K562 (cell line): Measurements from ENCODE around the gene NANS. TPM values are rescaled to one million over a fixed set of nuclear protein-coding genes. Genes with fewer than 3 reads are reported as not detected.
A peak's percentile ranks its signal among the peaks of the same experiment; 100 is the strongest.

ENCODE experiments used
- ATF7 ChIP-seq: fragments of 450-650 bp; IDR thresholded peaks from 2 replicates; pipeline ENCODE4 v1.7.1; 2014; ENCODE audit warnings: mild to moderate bottlenecking, moderate library complexity
- BDP1 ChIP-seq: IDR thresholded peaks from 3 replicates; pipeline ENCODE4 v1.6.1; 2011; ENCODE audit not compliant: insufficient read length, insufficient read depth
- CLOCK ChIP-seq: fragments of 250-450 bp; sonication (Bioruptor Pico); IDR thresholded peaks from 2 replicates; pipeline ENCODE4 v1.4.0; 2020; ENCODE audit warnings: mild to moderate bottlenecking, moderate library complexity, borderline replicate concordance
- EWSR1 ChIP-seq: fragments of 450-650 bp; IDR thresholded peaks from 2 replicates; pipeline ENCODE4 v1.6.1; 2018; ENCODE audit warnings: borderline replicate concordance, mild to moderate bottlenecking, low read depth, moderate library complexity; ENCODE audit not compliant: partially characterized antibody
- GABPA ChIP-seq: fragments of 200-800 bp; sonication (Bioruptor generic); conservative IDR thresholded peaks from 2 replicates; pipeline ENCODE4 v1.6.1; 2016; ENCODE audit warnings: low read depth, missing genetic modification characterization, missing compliant biosample characterization
- GATAD2A ChIP-seq: fragments of 450-650 bp; IDR thresholded peaks from 2 replicates; pipeline ENCODE4 v1.6.1; 2017
- HCFC1 ChIP-seq: IDR thresholded peaks from 2 replicates; pipeline ENCODE4 v1.6.1; 2012; ENCODE audit warnings: low read depth, low read length, improper control_type of control experiment
- HMG20A ChIP-seq: fragments of 450-650 bp; formaldehyde crosslinking; conservative IDR thresholded peaks from 2 replicates; pipeline ENCODE4 v1.4.0; 2020; ENCODE audit warnings: mild to moderate bottlenecking, mixed read lengths
- HSF4 ChIP-seq: fragments of 250-450 bp; sonication (Bioruptor Pico); IDR thresholded peaks from 2 replicates; pipeline ENCODE4 v2.1.2; 2022; ENCODE audit warnings: mild to moderate bottlenecking, moderate library complexity, borderline replicate concordance
- MTF1 ChIP-seq: fragments of 250-450 bp; sonication (Bioruptor Pico); IDR thresholded peaks from 2 replicates; pipeline ENCODE4 v1.9.0; 2021; ENCODE audit warnings: moderate library complexity, mild to moderate bottlenecking, inconsistent platforms, borderline replicate concordance
- NONO ChIP-seq, 2 experiments: fragments of 200-400 bp in 1 of 2; fragments of 450-650 bp in 1 of 2; formaldehyde crosslinking in 1 of 2; IDR thresholded peaks; 2 replicates each; pipeline ENCODE4 v1.6.1; 2017; ENCODE audit warnings: low read depth in 2 of 2, mild to moderate bottlenecking in 2 of 2, moderate library complexity in 2 of 2, low read length in 1 of 2
- POLR3G ChIP-seq: IDR thresholded peaks from 2 replicates; pipeline ENCODE4 v1.6.1; 2011; ENCODE audit not compliant: insufficient read length, insufficient replicate concordance; ENCODE audit errors: extremely low read depth
- PRMT5 ChIP-seq: sonication (generic); formaldehyde crosslinking; IDR thresholded peaks from 2 replicates; pipeline ENCODE4 v1.5.0; 2020; ENCODE audit warnings: missing genetic modification reagents
- RCOR1 ChIP-seq, 2 experiments: IDR thresholded peaks; 2 replicates each; pipeline ENCODE4 v1.6.1; 2012; ENCODE audit warnings: low read depth in 2 of 2, low read length in 2 of 2, borderline replicate concordance in 1 of 2, improper control_type of control experiment in 1 of 2
- STAT6 ChIP-seq: sonication (generic); formaldehyde crosslinking; IDR thresholded peaks from 2 replicates; pipeline ENCODE4 v1.8.1; 2023; ENCODE audit warnings: mild to moderate bottlenecking, missing genetic modification reagents
- USF2 ChIP-seq: sonication (generic); formaldehyde crosslinking; IDR thresholded peaks from 2 replicates; pipeline ENCODE4 v1.5.0; 2020; ENCODE audit warnings: missing genetic modification reagents
- ZBTB5 ChIP-seq: fragments of 450-650 bp; IDR thresholded peaks from 2 replicates; pipeline ENCODE4 v1.6.1; 2017; ENCODE audit warnings: antibody characterized with exemption
- ZNF184 ChIP-seq: sonication (generic); formaldehyde crosslinking; IDR thresholded peaks from 2 replicates; pipeline ENCODE4 v1.5.0; 2020; ENCODE audit warnings: missing genetic modification reagents
- ZNF766 ChIP-seq: fragments of 200-800 bp; sonication (Bioruptor generic); conservative IDR thresholded peaks from 2 replicates; pipeline ENCODE4 v1.6.1; 2016; ENCODE audit warnings: missing genetic modification characterization, missing compliant biosample characterization
- polyA plus RNA-seq, 8 experiments: library from polyadenylated mRNA; depleted of rRNA in 4 of 8; stranded (reverse) in 5 of 8; unstranded in 3 of 8; fragments of >200 nt; fragmentation: Nextera tagmentation in 2 of 8; fragmentation: Illumina TruSeq in 1 of 8; extraction: Ambion mirVana in 2 of 8; extraction: Trizol in 1 of 8; gene quantifications; 2 replicates each; pipeline versions ENCODE4 v1.2.1 to v1.2.3, GENCODE V29; 2011 to 2014; ENCODE audit warnings: inconsistent platforms in 1 of 8, missing spikeins in 1 of 8
- total RNA-seq, 7 experiments: library from RNA; depleted of rRNA in 6 of 7; stranded (reverse); fragments of >200 nt in 6 of 7; fragmentation: Illumina TruSeq in 2 of 7; extraction: Trizol in 2 of 7; gene quantifications; 2 replicates each; pipeline versions ENCODE4 v1.2.1 to v1.2.3, GENCODE V29; 2011 to 2021; ENCODE audit warnings: low replicate concordance in 1 of 7

NANS gene
- total and polyA plus RNA-seq, 9 of the 15 experiments (the other 6 are each of a cell fraction or from before 2014, with no cell fraction given), result 37.1 to 181 (median 137) TPM

DNA sequence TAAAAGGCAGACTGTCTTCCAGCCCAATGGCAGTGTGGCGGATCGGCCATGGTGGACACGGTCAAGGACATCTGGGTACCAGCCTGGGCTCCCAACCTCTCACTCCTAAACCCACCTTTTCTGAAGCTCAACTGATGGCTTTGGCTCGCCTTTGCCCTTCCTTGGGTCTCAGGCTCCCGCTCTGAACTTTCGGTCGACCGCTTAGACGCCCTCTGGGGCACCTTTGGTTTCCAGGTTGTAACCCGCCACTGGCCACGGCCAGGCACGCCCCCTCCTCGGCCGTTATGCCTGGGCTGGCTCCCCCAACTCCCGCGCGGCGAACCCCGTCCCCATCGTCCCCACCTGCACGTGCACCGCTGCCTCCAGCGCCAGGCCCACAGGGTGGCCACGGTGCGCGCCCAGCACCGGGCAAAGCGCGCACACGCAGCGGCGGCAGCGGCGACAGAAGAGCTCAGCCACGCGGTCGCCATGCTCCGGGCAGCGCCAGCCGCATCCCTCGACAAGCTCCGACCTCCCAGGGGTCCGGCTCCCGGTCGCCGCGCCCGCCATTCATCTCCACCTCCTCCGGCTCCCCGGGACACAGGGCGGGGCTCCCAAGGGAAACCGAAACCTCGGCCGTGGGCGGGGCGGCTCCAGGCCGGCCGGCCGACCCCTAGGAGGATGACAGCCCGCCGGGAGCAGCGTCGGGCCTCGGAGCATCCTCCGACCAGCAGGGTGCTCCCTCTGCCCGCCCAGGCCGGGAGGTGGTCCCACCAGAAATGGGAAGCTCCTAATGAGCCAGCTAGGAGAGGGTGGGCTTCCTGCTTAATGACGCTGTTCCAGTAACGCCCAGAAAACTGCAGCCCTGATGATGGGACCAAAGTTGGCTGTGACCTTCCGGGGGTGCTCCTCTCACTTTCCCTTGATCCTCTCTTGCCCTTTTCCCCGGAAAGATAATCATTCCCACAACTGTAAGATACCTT lies 62.4 kb downstream of the NANS start, which contains the start of gene TRIM14 (continued):
- no peak for TF ChIP-seq STAT6 (CRISPR knock-in tag)
- no peak for TF ChIP-seq PRMT5
- no peak for TF ChIP-seq GATAD2A
- no peak for TF ChIP-seq HMG20A (CRISPR knock-in tag)
- TF ChIP-seq ZNF184 (CRISPR knock-in tag), result no peak
- no peak for TF ChIP-seq ZNF766
- no peak for TF ChIP-seq HSF4
- no peak for TF ChIP-seq POLR3G
- TF ChIP-seq HCFC1, result no peak; the same call in 1 of the 2 replicates
- peak; percentile 43 for TF ChIP-seq GABPA (tag)
- TF ChIP-seq MTF1, result no peak
- 0 out of 4 replicates have a peak, but pooled peaks of 1 of the 2 experiments have one; percentile 36 for TF ChIP-seq NONO (IDR thresholded peaks at IDR 0.05; ENCODE audit: low read depth in 2 of 2, low read length in 1 of 2)
- no peak for TF ChIP-seq USF2 (CRISPR knock-in tag)
- no peak for TF ChIP-seq CLOCK (CRISPR knock-in tag)
- TF ChIP-seq EWSR1, result no peak
- peak in 1 of 2 experiments; percentile 70; a peak in 1 of 4 replicates for TF ChIP-seq RCOR1 (IDR thresholded peaks at IDR 0.05; ENCODE audit: borderline replicate concordance in 1 of 2, low read depth in 2 of 2, low read length in 2 of 2)
- TF ChIP-seq BDP1, result no peak
- TF ChIP-seq ATF7, result peak; percentile 37
- no peak for TF ChIP-seq ZBTB5
